ENCODE results near the gene C3orf20.
A peak's percentile ranks its signal among the peaks of the same experiment; 100 is the strongest.

Gene C3orf20

GRCh38 chr3:14721126-14721864 is 46.4 kb downstream of the C3orf20 start:
- TF ChIP-seq, protein P1, sequence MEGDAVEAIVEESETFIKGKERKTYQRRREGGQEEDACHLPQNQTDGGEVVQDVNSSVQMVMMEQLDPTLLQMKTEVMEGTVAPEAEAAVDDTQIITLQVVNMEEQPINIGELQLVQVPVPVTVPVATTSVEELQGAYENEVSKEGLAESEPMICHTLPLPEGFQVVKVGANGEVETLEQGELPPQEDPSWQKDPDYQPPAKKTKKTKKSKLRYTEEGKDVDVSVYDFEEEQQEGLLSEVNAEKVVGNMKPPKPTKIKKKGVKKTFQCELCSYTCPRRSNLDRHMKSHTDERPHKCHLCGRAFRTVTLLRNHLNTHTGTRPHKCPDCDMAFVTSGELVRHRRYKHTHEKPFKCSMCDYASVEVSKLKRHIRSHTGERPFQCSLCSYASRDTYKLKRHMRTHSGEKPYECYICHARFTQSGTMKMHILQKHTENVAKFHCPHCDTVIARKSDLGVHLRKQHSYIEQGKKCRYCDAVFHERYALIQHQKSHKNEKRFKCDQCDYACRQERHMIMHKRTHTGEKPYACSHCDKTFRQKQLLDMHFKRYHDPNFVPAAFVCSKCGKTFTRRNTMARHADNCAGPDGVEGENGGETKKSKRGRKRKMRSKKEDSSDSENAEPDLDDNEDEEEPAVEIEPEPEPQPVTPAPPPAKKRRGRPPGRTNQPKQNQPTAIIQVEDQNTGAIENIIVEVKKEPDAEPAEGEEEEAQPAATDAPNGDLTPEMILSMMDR (IDR thresholded peaks at IDR 0.05; ENCODE audit: low read length) = no peak
- no peak overlapping the region for H3K4me2 ChIP-seq (ENCODE audit: low read length)
- H3K9ac ChIP-seq (ENCODE audit: low read length) = no peak overlapping the region; the same call in 1 of the 2 replicates

GRCh38 chr3:14725013-14725412 is 50.1 kb downstream of the C3orf20 start:
- Histone ChIP-seq H3K9me2 (ENCODE audit: low read depth, low read length) (no peaks in the 10 kb centered on the region), H3K4me3 (ENCODE audit: low read depth, low read length, poor library complexity, severe bottlenecking) (no peak overlapping the region), H3K79me2 (ENCODE audit: insufficient read depth, low read length) (no peaks in the 10 kb centered on the region), H3K9ac (ENCODE audit: low read length) (no peak overlapping the region), H3K27me3 (ENCODE audit: insufficient read depth, low read length) (no peaks in the 10 kb centered on the region), H3K9me3 (ENCODE audit: low read length) (no peaks in the 10 kb centered on the region), H3K4me2 (ENCODE audit: low read length) (no peak overlapping the region), H3F3A (ENCODE audit: insufficient read depth, low read length) (no peaks in the 10 kb centered on the region), H3K27ac (ENCODE audit: low read depth, low read length, poor library complexity, severe bottlenecking) (no peak overlapping the region), H4K20me1 (ENCODE audit: insufficient read depth, low read length) (no peaks in the 10 kb centered on the region), H2AFZ (ENCODE audit: low read length) (no peak overlapping the region), H3K36me3 (ENCODE audit: insufficient read depth, low read length) (peaks cover 38% of the 10 kb centered on the region), H3K4me1 (ENCODE audit: insufficient read depth, low read length, severe bottlenecking) (peaks cover 16% of the 10 kb centered on the region)
- TF ChIP-seq, protein P1 (IDR thresholded peaks at IDR 0.05; ENCODE audit: low read length) = no peak
- TF ChIP-seq EZH2 (IDR thresholded peaks at IDR 0.05; ENCODE audit: borderline replicate concordance, low read length) = no peak

More at GRCh38 chr3:14721126-14721864, 46.4 kb downstream of the C3orf20 start:
- H3K36me3 ChIP-seq (ENCODE audit: insufficient read depth, low read length) = peaks cover 35% of the 10 kb centered on the region
- H3K4me3 ChIP-seq (ENCODE audit: low read depth, low read length, poor library complexity, severe bottlenecking) = no peak overlapping the region
- no peaks in the 10 kb centered on the region for H3K79me2 ChIP-seq (ENCODE audit: insufficient read depth, low read length)
- no peaks in the 10 kb centered on the region for H3K27me3 ChIP-seq (ENCODE audit: insufficient read depth, low read length)
- H3K4me1 ChIP-seq (ENCODE audit: insufficient read depth, low read length, severe bottlenecking) = peaks cover 51% of the 10 kb centered on the region
- peak overlapping the region; percentile 53 for H3K27ac ChIP-seq (ENCODE audit: low read depth, low read length, poor library complexity, severe bottlenecking)
- no peak overlapping the region for H2AFZ ChIP-seq (ENCODE audit: low read length)
- H4K20me1 ChIP-seq (ENCODE audit: insufficient read depth, low read length) = no peaks in the 10 kb centered on the region
- no peaks in the 10 kb centered on the region for H3F3A ChIP-seq (ENCODE audit: insufficient read depth, low read length)
- no peaks in the 10 kb centered on the region for H3K9me3 ChIP-seq (ENCODE audit: low read length)
- no peaks in the 10 kb centered on the region for H3K9me2 ChIP-seq (ENCODE audit: low read depth, low read length)

- Histone ChIP-seq H3K27ac (ENCODE audit: low read depth, low read length, poor library complexity, severe bottlenecking) (no peak overlapping the region), H3K9me3 (ENCODE audit: low read length) (no peaks in the 10 kb centered on the region), H3K4me1 (ENCODE audit: insufficient read depth, low read length, severe bottlenecking) (peaks cover 8% of the 10 kb centered on the region), H4K20me1 (ENCODE audit: insufficient read depth, low read length) (no peaks in the 10 kb centered on the region), H3K4me3 (ENCODE audit: low read depth, low read length, poor library complexity, severe bottlenecking) (no peak overlapping the region), H3K9ac (ENCODE audit: low read length) (no peak overlapping the region), H3F3A (ENCODE audit: insufficient read depth, low read length) (no peaks in the 10 kb centered on the region), H2AFZ (ENCODE audit: low read length) (no peak overlapping the region), H3K9me2 (ENCODE audit: low read depth, low read length) (no peaks in the 10 kb centered on the region), H3K4me2 (ENCODE audit: low read length) (no peak overlapping the region), H3K79me2 (ENCODE audit: insufficient read depth, low read length) (no peaks in the 10 kb centered on the region), H3K36me3 (ENCODE audit: insufficient read depth, low read length) (peaks cover 41% of the 10 kb centered on the region), H3K27me3 (ENCODE audit: insufficient read depth, low read length) (no peaks in the 10 kb centered on the region)
- TF ChIP-seq, protein P1 (IDR thresholded peaks at IDR 0.05; ENCODE audit: low read length) = no peak
- no peak for TF ChIP-seq EZH2 (IDR thresholded peaks at IDR 0.05; ENCODE audit: borderline replicate concordance, low read length)
Measured at GRCh38 chr3:14725564-14726440, 50.9 kb downstream of the C3orf20 start.

All from OCI-LY1 (cell line).